ENCODE measurements around the gene CXorf58. TPM values are rescaled to one million over a fixed set of nuclear protein-coding genes. Genes with fewer than 3 reads are reported as not detected.

CXorf58 gene
- total and polyA plus RNA-seq, 3 donors from 2014 or later: 2.6 to 6.5 (median 5.7) TPM

GRCh38 chrX:23926015-23926414, 18.2 kb downstream of the CXorf58 start:
- Histone ChIP-seq H3K4me1 (no peaks in the 10 kb centered on the region), H3K27ac (no peak overlapping the region), H3K27me3 (no peaks in the 10 kb centered on the region), H3K4me3 (no peak overlapping the region), H3K36me3 (ENCODE audit: low read depth, missing control alignments) (no peaks in the 10 kb centered on the region), H3K9me3 (no peaks in the 10 kb centered on the region)
- TF ChIP-seq POLR2A (IDR thresholded peaks at IDR 0.05) (no peak), CTCF (IDR thresholded peaks at IDR 0.05) (no peak)
- DNase-seq: no peak
- WGBS, 2 donors: 87 to 90% methylated on average over 2 to 4 of the region's 4 CpGs
- intact Hi-C loops (cut with DNase I; ENCODE audit: low total_unique reads): no loop called here

DNA sequence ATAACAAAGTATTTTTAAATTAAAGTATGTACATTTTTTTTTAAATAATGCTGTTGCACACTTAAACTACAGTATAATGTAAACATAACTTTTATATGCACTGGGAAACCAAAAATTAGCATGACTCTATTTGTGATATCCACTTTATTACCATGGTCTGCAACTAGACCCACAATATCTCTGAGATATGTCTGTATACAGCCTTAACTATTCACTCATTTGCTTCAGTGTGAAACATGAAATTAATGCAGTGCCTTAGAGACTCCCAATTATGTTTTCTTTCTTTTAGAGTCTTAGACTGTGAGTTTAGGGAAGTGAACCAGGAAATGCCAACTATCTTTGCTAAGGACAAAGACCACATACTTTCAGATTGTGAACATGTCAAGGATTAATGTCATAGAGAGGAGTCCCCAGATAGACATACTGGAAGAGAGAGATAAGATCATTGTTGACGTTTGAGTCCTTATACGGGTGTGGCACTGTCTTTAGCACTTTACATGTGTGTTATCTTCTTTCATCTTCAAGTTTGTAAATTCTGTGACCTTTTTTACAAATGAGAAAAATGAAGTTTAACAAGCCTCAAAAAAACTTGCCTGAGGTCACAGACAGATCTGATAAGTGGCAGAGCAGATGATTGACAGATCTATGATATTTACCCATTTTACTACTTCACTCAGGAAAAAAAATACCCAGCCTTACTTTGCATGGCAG, 23.2 kb downstream of the CXorf58 start:
- Histone ChIP-seq H3K9me3 (no peaks in the 10 kb centered on the region), H3K27ac (no peak overlapping the region), H3K4me1 (no peaks in the 10 kb centered on the region), H3K36me3 (ENCODE audit: low read depth, missing control alignments) (no peaks in the 10 kb centered on the region), H3K4me3 (no peak overlapping the region), H3K27me3 (no peaks in the 10 kb centered on the region)
- no peak for TF ChIP-seq POLR2A (IDR thresholded peaks at IDR 0.05)
- no peak for TF ChIP-seq CTCF (IDR thresholded peaks at IDR 0.05)
- WGBS, 2 donors: 37 to 51% methylated on average over 2 of the region's 2 CpGs
- intact Hi-C loops (cut with DNase I; ENCODE audit: low total_unique reads): no loop called here
- no peak for DNase-seq

DNA sequence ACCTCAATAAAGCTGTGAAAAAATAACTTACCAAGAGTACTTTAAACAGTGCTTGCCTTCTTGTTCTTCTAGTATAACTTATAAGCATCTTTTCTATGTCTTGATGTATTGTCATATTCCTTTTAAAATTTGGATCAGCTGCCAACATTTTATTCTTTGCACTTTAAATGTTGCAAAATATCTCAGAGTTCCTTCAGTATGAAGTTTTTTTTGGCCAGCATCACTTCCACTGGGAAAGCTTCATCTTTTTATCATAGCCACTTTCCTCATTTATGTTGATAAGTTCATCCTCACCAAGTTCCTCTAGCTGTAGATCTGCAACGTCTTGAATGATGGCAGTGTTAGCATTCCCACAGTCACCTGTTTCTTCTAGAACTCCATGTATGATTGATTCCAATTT, 24.2 kb downstream of the CXorf58 start:
- Histone ChIP-seq H3K27ac (no peak overlapping the region), H3K36me3 (ENCODE audit: low read depth, missing control alignments) (no peaks in the 10 kb centered on the region), H3K4me3 (no peak overlapping the region), H3K4me1 (no peaks in the 10 kb centered on the region), H3K27me3 (no peaks in the 10 kb centered on the region), H3K9me3 (no peaks in the 10 kb centered on the region)
- no peak for DNase-seq
- TF ChIP-seq POLR2A (IDR thresholded peaks at IDR 0.05): no peak
- TF ChIP-seq CTCF (IDR thresholded peaks at IDR 0.05): no peak
- intact Hi-C loops (cut with DNase I; ENCODE audit: low total_unique reads): no loop called here
- WGBS, 2 donors: 20 to 29% methylated on average over 1 of the region's 1 CpG

- no peaks in the 10 kb centered on the region for H3K4me1 ChIP-seq
- 56 to 78% methylated on average over 11 of the region's 11 CpGs for WGBS, 2 donors
These were observed 27.3 kb downstream of the CXorf58 start for GRCh38 chrX:23935106-23935505.

More at GRCh38 chrX:23935106-23935505, 27.3 kb downstream of the CXorf58 start:
- Histone ChIP-seq H3K27ac (no peak overlapping the region), H3K9me3 (no peaks in the 10 kb centered on the region), H3K4me3 (no peak overlapping the region), H3K36me3 (ENCODE audit: low read depth, missing control alignments) (no peaks in the 10 kb centered on the region), H3K27me3 (no peaks in the 10 kb centered on the region)
- intact Hi-C loops (cut with DNase I; ENCODE audit: low total_unique reads): no loop called here
- DNase-seq: no peak
- TF ChIP-seq POLR2A (IDR thresholded peaks at IDR 0.05) (no peak), CTCF (IDR thresholded peaks at IDR 0.05) (no peak)

Data from testis (tissue), 3 donors.